Sigmoid colon (tissue), 4 donors: ENCODE results near the gene MTPN.

Experiments used
- EP300 ChIP-seq, 4 donors: sonication (generic); formaldehyde crosslinking; IDR thresholded peaks; one replicate each; pipeline ENCODE4 v1.6.1; 2017; ENCODE audit warnings: antibody characterized with exemption in 4 of 4
- POLR2A ChIP-seq, 2 donors: fragments of 450-650 bp; IDR thresholded peaks; one replicate each; pipeline ENCODE4 v1.6.1; 2016; ENCODE audit warnings: antibody characterized with exemption in 2 of 2, mild to moderate bottlenecking in 2 of 2, moderate library complexity in 2 of 2
- POLR2AphosphoS5 ChIP-seq, 4 donors: sonication (generic); formaldehyde crosslinking; IDR thresholded peaks; one replicate each; pipeline ENCODE4 v1.6.1; 2017; ENCODE audit warnings: antibody characterized with exemption in 4 of 4
- TF ChIP-seq, protein P1 (sequence below), 4 experiments: fragments of 450-650 bp in 3 of 4; fragments of 200-600 bp in 1 of 4; IDR thresholded peaks; one replicate each; pipeline ENCODE4 v1.5.1; 2016 to 2019; ENCODE audit warnings: antibody characterized with exemption in 4 of 4, mild to moderate bottlenecking in 3 of 4, moderate library complexity in 2 of 4

DNA sequence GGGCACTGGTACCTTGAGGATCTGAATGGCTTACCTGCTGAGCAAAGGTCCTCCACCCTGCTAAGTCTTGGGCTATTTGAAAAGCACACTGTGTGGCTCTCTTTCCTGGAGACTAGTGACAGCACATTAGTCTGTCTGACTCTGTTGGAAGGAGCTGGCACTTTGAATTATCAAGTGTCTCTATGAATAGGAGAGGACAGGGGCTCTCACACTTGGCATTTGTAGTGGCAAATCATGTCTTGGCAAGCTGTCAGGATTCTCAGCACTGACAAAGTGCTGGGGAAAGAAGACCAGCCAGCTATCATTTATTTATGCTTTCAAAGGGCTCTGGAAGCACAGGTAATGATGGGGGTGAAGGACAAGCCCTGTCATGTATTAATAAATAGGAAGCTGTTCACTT is 62.8 kb downstream of the MTPN start:
- TF ChIP-seq, protein P1, sequence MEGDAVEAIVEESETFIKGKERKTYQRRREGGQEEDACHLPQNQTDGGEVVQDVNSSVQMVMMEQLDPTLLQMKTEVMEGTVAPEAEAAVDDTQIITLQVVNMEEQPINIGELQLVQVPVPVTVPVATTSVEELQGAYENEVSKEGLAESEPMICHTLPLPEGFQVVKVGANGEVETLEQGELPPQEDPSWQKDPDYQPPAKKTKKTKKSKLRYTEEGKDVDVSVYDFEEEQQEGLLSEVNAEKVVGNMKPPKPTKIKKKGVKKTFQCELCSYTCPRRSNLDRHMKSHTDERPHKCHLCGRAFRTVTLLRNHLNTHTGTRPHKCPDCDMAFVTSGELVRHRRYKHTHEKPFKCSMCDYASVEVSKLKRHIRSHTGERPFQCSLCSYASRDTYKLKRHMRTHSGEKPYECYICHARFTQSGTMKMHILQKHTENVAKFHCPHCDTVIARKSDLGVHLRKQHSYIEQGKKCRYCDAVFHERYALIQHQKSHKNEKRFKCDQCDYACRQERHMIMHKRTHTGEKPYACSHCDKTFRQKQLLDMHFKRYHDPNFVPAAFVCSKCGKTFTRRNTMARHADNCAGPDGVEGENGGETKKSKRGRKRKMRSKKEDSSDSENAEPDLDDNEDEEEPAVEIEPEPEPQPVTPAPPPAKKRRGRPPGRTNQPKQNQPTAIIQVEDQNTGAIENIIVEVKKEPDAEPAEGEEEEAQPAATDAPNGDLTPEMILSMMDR (IDR thresholded peaks at IDR 0.05), result no peak
- no peak for TF ChIP-seq EP300 (IDR thresholded peaks at IDR 0.05)
- no peak for TF ChIP-seq POLR2A (IDR thresholded peaks at IDR 0.05)
- TF ChIP-seq POLR2AphosphoS5 (IDR thresholded peaks at IDR 0.05), result no peak
